Measurements from ENCODE around the gene SH3TC1. TPM values are rescaled to one million over a fixed set of nuclear protein-coding genes. Genes with fewer than 3 reads are reported as not detected.

Gene SH3TC1
- total and polyA plus RNA-seq, 2 of the 8 experiments (the other 6 are each of a cell fraction or from before 2014, with no cell fraction given) = 0.15 TPM; not detected in 1

DNA sequence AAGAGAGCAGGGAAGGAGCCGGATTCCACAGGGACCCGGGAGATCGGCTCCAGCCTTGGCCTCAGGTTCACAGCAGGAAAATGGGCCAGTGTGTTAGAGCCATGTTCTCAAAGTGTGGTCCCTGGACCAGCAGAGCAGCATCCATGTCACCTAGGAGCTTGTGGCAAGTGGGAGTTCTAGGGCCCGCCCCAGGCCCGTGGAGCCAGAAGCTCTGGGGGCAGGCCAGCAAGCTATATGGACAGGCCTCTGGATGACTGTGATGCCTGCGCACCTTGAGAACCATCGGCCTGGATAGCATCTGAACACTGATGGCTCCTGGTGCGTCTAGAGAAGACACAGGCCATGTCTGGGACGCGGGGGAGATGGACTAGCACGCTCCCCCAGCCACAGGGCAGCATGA is 33.7 kb downstream of the SH3TC1 start (continued):
- TF ChIP-seq KDM1A (IDR thresholded peaks at IDR 0.05; ENCODE audit: borderline replicate concordance, low read length) (no peak), TCF12 (IDR thresholded peaks at IDR 0.05; ENCODE audit: low read depth, low read length) (no peak), CHD1 (IDR thresholded peaks at IDR 0.05; ENCODE audit: low read depth, low read length) (no peak), EGR1 (IDR thresholded peaks at IDR 0.05; ENCODE audit: borderline replicate concordance, low read depth, low read length) (no peak), BACH1 (IDR thresholded peaks at IDR 0.05; ENCODE audit: low read length) (no peak)
